Measurements from ENCODE around the gene TAF1C.

DNA sequence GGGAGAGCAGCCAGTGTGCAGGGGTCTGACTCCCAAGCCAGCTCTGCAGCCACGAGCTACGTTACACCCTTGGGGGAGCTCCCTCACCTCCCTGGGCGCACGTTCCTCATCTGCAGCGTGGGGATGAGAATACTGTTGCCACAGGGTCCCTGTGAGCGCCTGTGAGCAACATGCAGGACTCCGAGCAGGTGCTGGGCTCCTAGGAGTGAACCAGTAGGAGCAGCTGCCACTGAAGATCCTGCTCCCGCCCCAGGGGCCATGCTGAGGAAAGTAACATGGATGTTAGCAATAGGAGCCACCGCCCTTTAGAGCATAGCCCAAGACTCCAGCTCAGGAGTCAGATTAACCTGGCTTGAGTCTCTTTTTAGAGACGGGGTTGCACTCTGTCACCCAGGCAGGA, 25.8 kb downstream of the TAF1C start:
- TF ChIP-seq, protein P1, sequence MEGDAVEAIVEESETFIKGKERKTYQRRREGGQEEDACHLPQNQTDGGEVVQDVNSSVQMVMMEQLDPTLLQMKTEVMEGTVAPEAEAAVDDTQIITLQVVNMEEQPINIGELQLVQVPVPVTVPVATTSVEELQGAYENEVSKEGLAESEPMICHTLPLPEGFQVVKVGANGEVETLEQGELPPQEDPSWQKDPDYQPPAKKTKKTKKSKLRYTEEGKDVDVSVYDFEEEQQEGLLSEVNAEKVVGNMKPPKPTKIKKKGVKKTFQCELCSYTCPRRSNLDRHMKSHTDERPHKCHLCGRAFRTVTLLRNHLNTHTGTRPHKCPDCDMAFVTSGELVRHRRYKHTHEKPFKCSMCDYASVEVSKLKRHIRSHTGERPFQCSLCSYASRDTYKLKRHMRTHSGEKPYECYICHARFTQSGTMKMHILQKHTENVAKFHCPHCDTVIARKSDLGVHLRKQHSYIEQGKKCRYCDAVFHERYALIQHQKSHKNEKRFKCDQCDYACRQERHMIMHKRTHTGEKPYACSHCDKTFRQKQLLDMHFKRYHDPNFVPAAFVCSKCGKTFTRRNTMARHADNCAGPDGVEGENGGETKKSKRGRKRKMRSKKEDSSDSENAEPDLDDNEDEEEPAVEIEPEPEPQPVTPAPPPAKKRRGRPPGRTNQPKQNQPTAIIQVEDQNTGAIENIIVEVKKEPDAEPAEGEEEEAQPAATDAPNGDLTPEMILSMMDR (IDR thresholded peaks at IDR 0.05) = no peak
- TF ChIP-seq POLR2AphosphoS5 (IDR thresholded peaks at IDR 0.05; ENCODE audit: insufficient read depth in 1 of 2, low read depth in 1 of 2) = no peak
